Adipocyte (in vitro differentiated cells): ENCODE measurements around the gene PRRC1.
A peak's percentile ranks its signal among the peaks of the same experiment; 100 is the strongest.
"Not testable (repeated sequence)": the region's sequence is repeated elsewhere in the genome, so short reads cannot be mapped to it uniquely, and the experiment has no call there.

Source experiments
- DNase-seq: peaks from one replicate; pipeline ENCODE4 v3.0.0-alpha.2; 2015; ENCODE audit warnings: low read depth
- H3K27me3 ChIP-seq: replicated peaks from 2 replicates; pipeline ENCODE4 v1.7.0; 2013; ENCODE audit warnings: mild to moderate bottlenecking, low read length, moderate library complexity; ENCODE audit not compliant: control insufficient read depth, insufficient read depth
- H3K36me3 ChIP-seq: 2 replicates; pipeline ENCODE4 v1.7.0; 2013; ENCODE audit warnings: low read length, mild to moderate bottlenecking, moderate library complexity; ENCODE audit not compliant: control insufficient read depth, insufficient read depth, severe bottlenecking
- H3K4me1 ChIP-seq: 2 replicates; pipeline ENCODE4 v1.7.0; 2013; ENCODE audit warnings: mild to moderate bottlenecking, low read length, moderate library complexity; ENCODE audit not compliant: control insufficient read depth, insufficient read depth
- H3K4me3 ChIP-seq: 2 replicates; pipeline ENCODE4 v1.7.0; 2013; ENCODE audit warnings: mild to moderate bottlenecking, low read length, moderate library complexity
- H3K9ac ChIP-seq: 2 replicates; pipeline ENCODE4 v1.7.0; 2013; ENCODE audit warnings: mild to moderate bottlenecking, low read length, moderate library complexity
- H3K9me3 ChIP-seq: 2 replicates; pipeline ENCODE4 v1.7.0; 2013; ENCODE audit warnings: mild to moderate bottlenecking, low read length, moderate library complexity; ENCODE audit not compliant: control insufficient read depth

PRRC1 gene

DNA sequence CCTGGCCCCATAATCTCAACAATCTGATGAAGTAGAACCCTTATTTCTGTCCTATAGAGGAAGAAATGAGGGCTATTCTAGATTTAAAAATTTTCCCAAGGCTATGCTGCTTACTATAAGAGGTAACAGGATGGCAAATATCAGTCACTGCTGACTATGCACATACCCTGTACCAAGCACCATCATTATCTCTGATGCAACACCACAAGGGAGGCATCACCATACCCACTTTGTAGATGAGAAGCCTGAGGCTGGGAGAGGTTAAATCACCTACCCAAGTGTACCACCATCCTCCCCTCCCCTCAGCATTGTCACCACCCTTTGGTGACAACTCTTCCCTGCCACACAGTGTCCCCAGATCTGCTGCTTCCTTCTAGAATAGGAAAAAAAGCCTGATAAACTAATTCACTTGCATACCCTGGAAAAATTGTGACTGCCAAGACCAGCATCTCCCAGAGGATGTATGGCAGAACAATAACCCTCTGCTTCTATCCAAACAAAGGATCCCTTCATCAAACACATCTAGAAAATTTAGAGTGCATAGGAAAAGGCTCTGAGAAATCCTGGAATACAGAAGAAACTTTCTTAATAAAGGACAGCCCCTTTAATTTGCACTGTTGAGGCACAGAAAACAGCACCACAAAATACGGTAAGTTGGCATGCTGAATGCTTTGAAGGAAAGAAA is 48.3 kb downstream of the PRRC1 start:
- Histone ChIP-seq H3K9ac (no peak overlapping the region), H3K4me1 (peaks cover 33% of the 10 kb centered on the region), H3K36me3 (no peaks in the 10 kb centered on the region), H3K4me3 (no peak overlapping the region), H3K27me3 (no peaks in the 10 kb centered on the region), H3K9me3 (no peaks in the 10 kb centered on the region)
- no peak for DNase-seq

DNA sequence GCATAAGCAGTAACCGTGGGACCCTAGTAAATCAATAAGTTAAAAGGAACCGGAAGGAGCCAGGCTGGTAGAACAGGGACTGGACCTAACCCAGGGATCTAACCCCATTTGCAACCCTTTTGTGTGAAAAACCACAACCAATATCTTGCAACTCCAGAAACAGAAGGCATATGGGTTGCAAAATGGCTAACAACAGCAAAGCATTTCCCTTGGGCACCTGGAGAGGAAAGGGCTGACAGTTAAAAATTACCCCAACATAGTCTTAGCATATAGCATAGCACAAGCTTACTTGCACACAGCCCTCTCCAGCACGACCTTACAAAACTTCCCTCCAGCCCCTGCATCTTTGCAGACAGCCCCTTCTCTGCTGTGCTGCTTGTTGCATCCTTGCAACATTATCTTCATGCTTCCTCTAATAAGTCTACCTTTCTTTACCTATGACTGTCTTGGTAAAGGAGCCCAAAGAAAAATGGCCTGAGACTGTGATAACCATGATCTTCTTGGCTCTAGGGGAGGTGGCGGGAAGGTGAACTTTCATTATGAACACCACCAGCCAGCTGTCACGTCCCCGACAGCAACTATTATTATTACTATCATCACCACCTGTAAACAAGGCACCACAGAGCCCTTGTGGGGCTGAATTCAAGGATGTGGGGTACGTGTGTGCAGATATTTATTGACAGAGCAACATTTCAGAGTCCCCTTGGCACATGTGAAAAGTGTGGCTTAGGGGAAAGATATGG is 49.8 kb downstream of the PRRC1 start:
- DNase-seq, result no peak
- H3K9ac ChIP-seq, result no peak overlapping the region
- no peaks in the 10 kb centered on the region for H3K27me3 ChIP-seq
- H3K4me1 ChIP-seq, result peaks cover 21% of the 10 kb centered on the region
- H3K36me3 ChIP-seq, result no peaks in the 10 kb centered on the region
- H3K9me3 ChIP-seq, result no peaks in the 10 kb centered on the region
- H3K4me3 ChIP-seq, result no peak overlapping the region

DNA sequence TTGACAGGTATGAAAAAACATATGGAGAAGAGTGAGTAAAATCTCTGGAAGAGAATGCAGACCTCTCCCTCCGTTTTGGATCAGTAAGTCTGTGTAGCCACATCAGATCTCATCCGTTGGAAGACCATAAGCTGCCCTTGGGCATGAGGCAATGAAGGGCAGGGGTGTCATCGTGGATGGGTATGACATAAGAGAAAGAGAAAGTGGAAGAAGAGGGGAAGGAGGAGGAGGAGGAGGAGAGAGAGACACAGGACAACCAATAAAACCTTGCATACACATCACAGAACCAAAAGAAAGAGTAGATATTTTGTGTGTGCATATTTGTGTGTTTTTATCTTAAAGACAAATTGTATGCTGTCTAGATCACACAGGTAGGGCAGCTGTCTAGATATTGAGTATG is 50.7 kb downstream of the PRRC1 start:
- peaks cover 12% of the 10 kb centered on the region for H3K4me1 ChIP-seq
- H3K9ac ChIP-seq, result no peak overlapping the region
- DNase-seq, result no peak
- H3K27me3 ChIP-seq, result no peaks in the 10 kb centered on the region
- no peak overlapping the region for H3K4me3 ChIP-seq
- no peaks in the 10 kb centered on the region for H3K9me3 ChIP-seq
- H3K36me3 ChIP-seq, result no peaks in the 10 kb centered on the region

DNA sequence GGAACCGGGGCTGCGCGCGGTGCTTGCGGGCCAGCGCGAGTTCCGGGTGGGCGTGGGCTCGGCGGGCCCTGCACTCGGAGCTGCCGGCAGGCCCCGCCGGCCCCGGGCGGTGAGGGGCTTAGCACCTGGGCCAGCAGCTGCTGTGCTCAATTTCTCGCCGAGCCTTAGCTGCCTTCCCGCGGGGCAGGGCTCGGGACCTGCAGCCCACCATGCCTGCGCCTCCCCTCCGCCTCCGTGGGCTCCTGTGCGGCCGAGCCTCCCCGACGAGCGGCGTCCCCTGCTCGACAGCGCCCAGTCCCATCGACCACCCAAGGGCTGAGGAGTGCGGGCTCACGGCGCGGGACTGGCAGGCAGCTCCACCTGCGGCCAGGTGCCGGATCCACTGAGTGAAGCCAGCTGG is 52.0 kb downstream of the PRRC1 start:
- H3K4me1 ChIP-seq, H3K36me3 ChIP-seq, H3K9ac ChIP-seq, H3K4me3 ChIP-seq, DNase-seq, H3K9me3 ChIP-seq, H3K27me3 ChIP-seq: not testable (repeated sequence)

DNA sequence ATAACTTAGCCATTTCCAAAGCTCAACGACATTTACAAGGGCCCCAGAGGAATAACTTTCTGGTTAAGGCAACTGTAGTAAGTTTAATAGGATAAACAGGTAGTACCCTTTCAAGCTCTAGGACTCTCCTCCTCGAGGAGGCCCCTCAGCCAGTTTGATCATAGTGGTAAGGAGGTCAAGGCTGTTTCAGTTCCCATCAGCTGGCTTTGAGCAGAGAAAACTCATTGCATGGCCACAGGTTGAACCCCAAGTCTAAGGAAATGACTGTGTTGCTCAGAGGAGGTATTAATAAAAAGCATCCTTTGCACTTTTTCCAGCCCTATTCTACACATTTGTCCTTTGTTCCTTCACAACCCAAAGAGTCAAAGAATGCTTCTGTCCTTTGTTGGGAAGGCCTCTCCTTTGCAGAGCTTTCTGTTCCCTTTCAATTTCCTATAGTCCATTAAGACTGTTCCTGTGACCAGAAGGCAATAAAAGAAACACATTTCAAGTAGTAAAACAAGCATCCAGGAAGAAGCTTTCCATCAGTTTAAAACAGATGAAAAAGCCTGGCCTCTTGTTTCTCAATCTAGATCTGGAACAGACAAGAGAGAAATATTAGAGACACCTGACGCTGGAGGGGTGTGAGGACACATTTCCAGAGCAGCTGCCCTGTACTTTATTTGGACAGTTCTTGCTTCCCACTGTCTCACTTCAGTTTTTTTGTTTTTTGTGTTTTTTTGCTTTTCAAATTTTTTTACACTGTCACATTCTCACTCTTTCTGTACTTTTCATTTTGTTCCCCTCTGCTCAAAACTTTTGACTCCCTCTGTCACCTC is 54.1 kb downstream of the PRRC1 start:
- peaks cover 2% of the 10 kb centered on the region for H3K4me1 ChIP-seq
- H3K9ac ChIP-seq, result no peak overlapping the region
- H3K36me3 ChIP-seq, result no peaks in the 10 kb centered on the region
- H3K27me3 ChIP-seq, result no peaks in the 10 kb centered on the region
- H3K9me3 ChIP-seq, result peaks cover 13% of the 10 kb centered on the region
- H3K4me3 ChIP-seq, result no peak overlapping the region
- no peak for DNase-seq

DNA sequence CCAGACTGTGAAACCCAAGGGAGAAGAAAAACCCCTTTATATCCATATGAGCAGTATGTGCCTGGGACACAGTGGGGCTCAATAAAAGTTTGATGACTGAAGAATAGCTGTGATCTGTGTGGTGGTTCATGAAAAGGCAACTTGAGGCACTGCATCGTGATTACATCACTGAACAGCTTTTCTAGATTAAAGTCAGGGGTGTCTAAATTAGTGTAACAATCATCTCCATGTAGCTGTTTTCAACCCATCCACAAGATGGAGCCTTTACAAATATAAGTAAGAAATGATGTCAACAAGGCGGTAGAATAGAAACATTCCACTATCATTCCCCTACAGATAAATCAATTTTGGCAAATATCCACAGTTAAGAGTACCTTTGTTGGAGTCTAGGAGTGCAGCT is 55.5 kb downstream of the PRRC1 start:
- peaks cover 3% of the 10 kb centered on the region for H3K4me1 ChIP-seq
- H3K4me3 ChIP-seq, result no peak overlapping the region
- no peaks in the 10 kb centered on the region for H3K36me3 ChIP-seq
- DNase-seq, result peak; percentile 25
- peaks cover 13% of the 10 kb centered on the region for H3K9me3 ChIP-seq
- H3K9ac ChIP-seq, result no peak overlapping the region
- no peaks in the 10 kb centered on the region for H3K27me3 ChIP-seq

DNA sequence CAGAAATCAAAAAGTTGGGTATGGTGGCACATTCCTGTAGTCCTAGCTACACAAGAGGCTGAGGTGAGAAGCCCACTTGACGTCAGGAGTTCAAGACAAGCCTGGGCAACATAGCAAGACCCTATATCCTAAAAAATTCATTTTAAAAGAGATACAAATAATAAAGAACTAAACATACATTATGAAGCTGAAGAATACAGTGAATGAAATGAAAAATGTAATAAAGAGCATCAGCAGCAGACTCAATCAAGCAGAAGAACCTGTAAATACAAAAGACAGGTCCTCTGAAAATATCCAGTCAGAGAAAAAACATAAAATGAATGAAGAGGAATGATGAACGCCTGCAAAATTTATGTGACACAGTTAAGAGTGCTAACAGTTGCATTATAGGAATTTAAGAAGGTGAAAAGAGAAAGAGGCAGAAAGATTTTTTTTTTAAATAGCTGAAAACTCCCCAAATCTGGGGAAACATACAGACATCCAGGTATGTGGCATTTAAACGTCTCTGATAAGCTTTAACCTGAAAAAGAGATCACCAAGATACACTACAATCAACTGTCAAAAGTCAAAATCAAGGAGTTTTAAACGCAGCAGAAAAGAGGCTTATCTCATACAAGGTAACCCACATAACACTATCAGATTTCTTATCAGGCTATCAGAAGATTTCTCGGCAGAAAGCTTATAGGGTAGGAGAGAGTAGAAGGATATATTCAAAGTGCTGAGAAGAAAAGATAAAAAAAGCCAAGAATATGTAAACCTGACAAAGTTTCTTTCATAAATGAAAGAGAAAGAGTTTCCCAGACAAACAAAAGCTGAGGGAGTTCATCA is 57.6 kb downstream of the PRRC1 start:
- H3K36me3 ChIP-seq, result no peaks in the 10 kb centered on the region
- DNase-seq, result no peak

DNA sequence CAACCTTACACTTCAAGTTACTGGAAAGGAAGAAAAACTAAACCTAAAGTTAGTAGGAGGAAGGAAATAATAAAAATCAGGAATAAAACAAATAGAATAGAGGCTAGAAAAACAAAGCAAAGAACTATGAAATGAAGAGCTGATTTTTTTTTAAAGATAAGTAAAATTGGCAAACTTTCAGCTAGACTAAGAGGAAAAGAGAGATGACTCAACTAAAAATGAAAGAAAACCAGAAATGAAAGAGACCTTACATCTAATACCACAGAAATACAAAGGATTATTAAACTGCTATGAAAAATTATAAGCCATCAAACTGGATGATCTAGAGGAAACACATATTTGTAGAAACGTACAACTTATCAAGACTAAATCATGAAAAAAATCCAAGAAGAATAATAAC is 60.0 kb downstream of the PRRC1 start:
- Histone ChIP-seq H3K4me3 (no peak overlapping the region), H3K9me3 (peaks cover 13% of the 10 kb centered on the region), H3K27me3 (no peaks in the 10 kb centered on the region), H3K9ac (no peak overlapping the region), H3K4me1 (peaks cover 3% of the 10 kb centered on the region), H3K36me3 (no peaks in the 10 kb centered on the region)
- DNase-seq, result peak; percentile 57

More for the DNA sequence above, 57.6 kb downstream of the PRRC1 start:
- H3K27me3 ChIP-seq, result no peaks in the 10 kb centered on the region
- H3K9ac ChIP-seq, result no peak overlapping the region
- H3K4me1 ChIP-seq, result peaks cover 3% of the 10 kb centered on the region
- peaks cover 13% of the 10 kb centered on the region for H3K9me3 ChIP-seq
- H3K4me3 ChIP-seq, result no peak overlapping the region

DNA sequence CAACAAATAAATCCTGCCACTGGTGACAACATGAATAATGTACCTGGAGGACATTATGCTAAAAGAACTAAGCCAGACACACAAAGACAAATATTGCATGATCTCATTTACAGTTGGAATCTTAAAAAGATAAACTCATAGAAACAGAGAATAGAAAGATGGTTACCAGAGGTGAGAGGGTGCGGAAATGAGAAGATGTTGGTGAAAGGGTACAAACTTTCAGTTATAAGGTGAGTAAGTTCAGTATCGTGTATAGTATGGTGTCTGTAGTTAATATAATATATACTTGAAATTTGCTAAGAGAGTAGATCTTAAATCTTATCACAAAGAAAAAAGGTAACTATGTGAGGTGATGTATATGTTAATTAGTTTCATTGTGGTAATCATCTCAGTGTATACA is 63.3 kb downstream of the PRRC1 start:
- no peaks in the 10 kb centered on the region for H3K27me3 ChIP-seq
- no peak for DNase-seq
- H3K4me3 ChIP-seq, result no peak overlapping the region
- no peaks in the 10 kb centered on the region for H3K9me3 ChIP-seq
- H3K36me3 ChIP-seq, result no peaks in the 10 kb centered on the region
- peaks cover 3% of the 10 kb centered on the region for H3K4me1 ChIP-seq
- no peak overlapping the region for H3K9ac ChIP-seq

DNA sequence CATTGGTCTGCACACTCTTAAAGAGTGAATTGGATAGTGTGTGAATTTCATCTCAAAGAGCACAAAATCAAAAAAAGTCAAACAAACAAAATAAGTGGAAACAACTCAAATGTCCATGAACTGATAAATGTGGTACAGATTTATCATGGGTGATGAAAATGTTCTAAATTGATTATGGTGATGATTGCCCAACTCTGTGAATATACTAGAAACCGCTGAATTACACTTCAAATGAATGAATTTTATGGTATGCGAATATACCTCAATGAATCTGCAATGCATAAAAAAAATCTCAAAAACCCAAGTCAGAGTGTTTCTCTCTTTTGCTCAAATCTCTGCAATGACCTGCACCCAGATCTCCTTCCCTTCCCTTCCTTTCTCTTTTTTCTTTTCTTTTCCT is 64.0 kb downstream of the PRRC1 start:
- no peaks in the 10 kb centered on the region for H3K9me3 ChIP-seq
- no peaks in the 10 kb centered on the region for H3K27me3 ChIP-seq
- DNase-seq, result no peak
- no peaks in the 10 kb centered on the region for H3K36me3 ChIP-seq
- H3K4me3 ChIP-seq, result no peak overlapping the region
- no peak overlapping the region for H3K9ac ChIP-seq
- H3K4me1 ChIP-seq, result peaks cover 3% of the 10 kb centered on the region
